C4-2B (cell line): ENCODE data around the gene ZNF70.

ENCODE experiments used
- H3K27ac ChIP-seq: fragments of 450-650 bp; 2 replicates; pipeline ENCODE4 v1.5.1; 2017
- CTCF ChIP-seq: fragments of 450-650 bp; conservative IDR thresholded peaks from 2 replicates; pipeline ENCODE4 v1.5.1; 2017; ENCODE audit warnings: mild to moderate bottlenecking
- ZFX ChIP-seq: fragments of 450-650 bp; IDR thresholded peaks from 2 replicates; pipeline ENCODE4 v1.6.1; 2017

The ZNF70 gene

GRCh38 chr22:23704062-23704461, 46.9 kb downstream of the ZNF70 start:
- no peak for TF ChIP-seq CTCF
- TF ChIP-seq ZFX: no peak
- no peak overlapping the region for H3K27ac ChIP-seq

- TF ChIP-seq CTCF: no peak
- no peak for TF ChIP-seq ZFX
- H3K27ac ChIP-seq: no peak overlapping the region
These were observed 50.2 kb downstream of the ZNF70 start for GRCh38 chr22:23700706-23701105.

- H3K27ac ChIP-seq: no peak overlapping the region
- TF ChIP-seq CTCF (no peak), ZFX (no peak)
These were observed 52.2 kb downstream of the ZNF70 start for GRCh38 chr22:23698673-23699235.

- TF ChIP-seq ZFX (no peak), CTCF (no peak)
- H3K27ac ChIP-seq: no peak overlapping the region
These were observed 52.8 kb downstream of the ZNF70 start for GRCh38 chr22:23698094-23698493.

GRCh38 chr22:23697031-23697970, 53.6 kb downstream of the ZNF70 start:
- no peak for TF ChIP-seq CTCF
- TF ChIP-seq ZFX: no peak
- no peak overlapping the region for H3K27ac ChIP-seq

- H3K27ac ChIP-seq: no peak overlapping the region
- TF ChIP-seq ZFX: no peak
- TF ChIP-seq CTCF: no peak
These were observed 54.5 kb downstream of the ZNF70 start for GRCh38 chr22:23696326-23696851.

- TF ChIP-seq ZFX: no peak
- no peak for TF ChIP-seq CTCF
- H3K27ac ChIP-seq: no peak overlapping the region
These were observed 55.2 kb downstream of the ZNF70 start for GRCh38 chr22:23695571-23696325.
